ENCODE measurements around the gene CTXND2.

The CTXND2 gene

GRCh38 chr1:150888727-150889126 is 1.8 kb downstream of the CTXND2 start:
- H3K9me3 ChIP-seq (replicated peaks in 1 of 2; ENCODE audit: control insufficient read depth in 2 of 2, insufficient read depth in 1 of 2, low read depth in 1 of 2, low read length in 2 of 2) = no peaks in the 10 kb centered on the region
- H3K27ac ChIP-seq (replicated peaks; ENCODE audit: low read length) = no peak overlapping the region
- no peak overlapping the region for H2BK5ac ChIP-seq (ENCODE audit: low read length)
- no peak overlapping the region for H3K4me3 ChIP-seq (ENCODE audit: low read length in 2 of 2)
- no peak overlapping the region for H3K4me2 ChIP-seq (ENCODE audit: insufficient read depth, low read length, poor library complexity, severe bottlenecking)
- no peak overlapping the region for H2BK15ac ChIP-seq (ENCODE audit: low read length)
- no peak overlapping the region for H3K14ac ChIP-seq (ENCODE audit: low read length)
- no peak overlapping the region for H2BK120ac ChIP-seq (ENCODE audit: low read depth, low read length)
- H4K91ac ChIP-seq (ENCODE audit: low read depth, low read length, poor library complexity) = no peak overlapping the region
- no peak overlapping the region for H2AK5ac ChIP-seq (ENCODE audit: low read depth, low read length)
- no peaks in the 10 kb centered on the region for H3K27me3 ChIP-seq (ENCODE audit: control insufficient read depth in 3 of 3, insufficient read depth in 3 of 3, low read depth in 1 of 3, low read length in 3 of 3)
- H3K36me3 ChIP-seq (replicated peaks in 1 of 2; ENCODE audit: control insufficient read depth in 2 of 2, insufficient read depth in 2 of 2, low read length in 2 of 2) = no peaks in the 10 kb centered on the region
- H3K9ac ChIP-seq (ENCODE audit: low read depth, low read length, poor library complexity) = no peak overlapping the region
- WGBS, 2 donors (ENCODE audit: extremely low coverage in 2 of 2, insufficient read length in 2 of 2, insufficient replicate concordance in 1 of 2) = no CpG with 5 or more reads among the region's 8 CpGs
- no peak overlapping the region for H3K18ac ChIP-seq (ENCODE audit: low read length)
- H3K4ac ChIP-seq (ENCODE audit: low read length) = no peak overlapping the region
- H3K79me1 ChIP-seq (ENCODE audit: low read depth, low read length) = no peaks in the 10 kb centered on the region
- H3K4me1 ChIP-seq (ENCODE audit: control insufficient read depth in 2 of 2, insufficient read depth in 1 of 2, low read depth in 1 of 2, low read length in 2 of 2) = peaks cover 0 to 2% of the 10 kb centered on the region in 2 donors
- no peak for DNase-seq (ENCODE audit: low spot score)
- H4K8ac ChIP-seq (ENCODE audit: low read depth, low read length) = no peak overlapping the region
- peak overlapping the region; percentile 73 for H2BK12ac ChIP-seq (ENCODE audit: low read length)
- no peak overlapping the region for H2AFZ ChIP-seq (ENCODE audit: low read length)
- no peak overlapping the region for H3K23ac ChIP-seq (ENCODE audit: low read depth, low read length, poor library complexity)

- no peak overlapping the region for H4K8ac ChIP-seq (ENCODE audit: low read depth, low read length)
- no peak overlapping the region for H2AK5ac ChIP-seq (ENCODE audit: low read depth, low read length)
- no peaks in the 10 kb centered on the region for H3K27me3 ChIP-seq (ENCODE audit: control insufficient read depth in 3 of 3, insufficient read depth in 3 of 3, low read depth in 1 of 3, low read length in 3 of 3)
- no peak overlapping the region for H3K4me2 ChIP-seq (ENCODE audit: insufficient read depth, low read length, poor library complexity, severe bottlenecking)
- no peak overlapping the region for H3K14ac ChIP-seq (ENCODE audit: low read length)
- no peaks in the 10 kb centered on the region for H3K79me1 ChIP-seq (ENCODE audit: low read depth, low read length)
- no peak for DNase-seq (ENCODE audit: low spot score)
- H3K18ac ChIP-seq (ENCODE audit: low read length) = no peak overlapping the region
- H3K36me3 ChIP-seq (replicated peaks in 1 of 2; ENCODE audit: control insufficient read depth in 2 of 2, insufficient read depth in 2 of 2, low read length in 2 of 2) = no peaks in the 10 kb centered on the region
- H2BK120ac ChIP-seq (ENCODE audit: low read depth, low read length) = no peak overlapping the region
- H3K4ac ChIP-seq (ENCODE audit: low read length) = no peak overlapping the region
- H3K4me3 ChIP-seq (ENCODE audit: low read length in 2 of 2) = no peak overlapping the region
- no CpG with 5 or more reads among the region's 1 CpG for WGBS, 2 donors (ENCODE audit: extremely low coverage in 2 of 2, insufficient read length in 2 of 2, insufficient replicate concordance in 1 of 2)
- H3K9me3 ChIP-seq (replicated peaks in 1 of 2; ENCODE audit: control insufficient read depth in 2 of 2, insufficient read depth in 1 of 2, low read depth in 1 of 2, low read length in 2 of 2) = no peaks in the 10 kb centered on the region
- no peak overlapping the region for H2AFZ ChIP-seq (ENCODE audit: low read length)
- H3K4me1 ChIP-seq (ENCODE audit: control insufficient read depth in 2 of 2, insufficient read depth in 1 of 2, low read depth in 1 of 2, low read length in 2 of 2) = peaks cover 0 to 2% of the 10 kb centered on the region in 2 donors
- no peak overlapping the region for H2BK12ac ChIP-seq (ENCODE audit: low read length)
- H3K9ac ChIP-seq (ENCODE audit: low read depth, low read length, poor library complexity) = no peak overlapping the region
- no peak overlapping the region for H2BK5ac ChIP-seq (ENCODE audit: low read length)
- no peak overlapping the region for H3K23ac ChIP-seq (ENCODE audit: low read depth, low read length, poor library complexity)
- no peak overlapping the region for H4K91ac ChIP-seq (ENCODE audit: low read depth, low read length, poor library complexity)
- H2BK15ac ChIP-seq (ENCODE audit: low read length) = no peak overlapping the region
- no peak overlapping the region for H3K27ac ChIP-seq (replicated peaks; ENCODE audit: low read length)
Measured at GRCh38 chr1:150890033-150890416, 3.1 kb downstream of the CTXND2 start.

GRCh38 chr1:150893336-150893913 is 6.5 kb downstream of the CTXND2 start:
- no peak overlapping the region for H2BK120ac ChIP-seq (ENCODE audit: low read depth, low read length)
- no peak overlapping the region for H3K9ac ChIP-seq (ENCODE audit: low read depth, low read length, poor library complexity)
- no peak overlapping the region for H2BK5ac ChIP-seq (ENCODE audit: low read length)
- H2AK5ac ChIP-seq (ENCODE audit: low read depth, low read length) = no peak overlapping the region
- no peak overlapping the region for H3K4me2 ChIP-seq (ENCODE audit: insufficient read depth, low read length, poor library complexity, severe bottlenecking)
- no peak overlapping the region for H4K8ac ChIP-seq (ENCODE audit: low read depth, low read length)
- H3K23ac ChIP-seq (ENCODE audit: low read depth, low read length, poor library complexity) = no peak overlapping the region
- H3K27me3 ChIP-seq (ENCODE audit: control insufficient read depth in 3 of 3, insufficient read depth in 3 of 3, low read depth in 1 of 3, low read length in 3 of 3) = no peaks in the 10 kb centered on the region
- no peak overlapping the region for H3K18ac ChIP-seq (ENCODE audit: low read length)
- H3K36me3 ChIP-seq (replicated peaks in 1 of 2; ENCODE audit: control insufficient read depth in 2 of 2, insufficient read depth in 2 of 2, low read length in 2 of 2) = no peaks in the 10 kb centered on the region
- no peak overlapping the region for H4K91ac ChIP-seq (ENCODE audit: low read depth, low read length, poor library complexity)
- H3K4ac ChIP-seq (ENCODE audit: low read length) = no peak overlapping the region
- H3K9me3 ChIP-seq (replicated peaks in 1 of 2; ENCODE audit: control insufficient read depth in 2 of 2, insufficient read depth in 1 of 2, low read depth in 1 of 2, low read length in 2 of 2) = no peaks in the 10 kb centered on the region
- H3K14ac ChIP-seq (ENCODE audit: low read length) = no peak overlapping the region
- H3K4me1 ChIP-seq (ENCODE audit: control insufficient read depth in 2 of 2, insufficient read depth in 1 of 2, low read depth in 1 of 2, low read length in 2 of 2) = no peaks in the 10 kb centered on the region
- no peak overlapping the region for H3K27ac ChIP-seq (replicated peaks; ENCODE audit: low read length)
- no peaks in the 10 kb centered on the region for H3K79me1 ChIP-seq (ENCODE audit: low read depth, low read length)
- DNase-seq (ENCODE audit: low spot score) = no peak
- no peak overlapping the region for H2AFZ ChIP-seq (ENCODE audit: low read length)
- H2BK12ac ChIP-seq (ENCODE audit: low read length) = no peak overlapping the region
- WGBS, 2 donors (ENCODE audit: extremely low coverage in 2 of 2, insufficient read length in 2 of 2, insufficient replicate concordance in 1 of 2) = no CpG with 5 or more reads among the region's 3 CpGs
- H2BK15ac ChIP-seq (ENCODE audit: low read length) = no peak overlapping the region
- H3K4me3 ChIP-seq (ENCODE audit: low read length in 2 of 2) = no peak overlapping the region

- H3K79me1 ChIP-seq (ENCODE audit: low read depth, low read length) = no peaks in the 10 kb centered on the region
- no peak overlapping the region for H3K18ac ChIP-seq (ENCODE audit: low read length)
- H3K4me2 ChIP-seq (ENCODE audit: insufficient read depth, low read length, poor library complexity, severe bottlenecking) = no peak overlapping the region
- no peaks in the 10 kb centered on the region for H3K4me1 ChIP-seq (ENCODE audit: control insufficient read depth in 2 of 2, insufficient read depth in 1 of 2, low read depth in 1 of 2, low read length in 2 of 2)
- no peak overlapping the region for H3K4ac ChIP-seq (ENCODE audit: low read length)
- WGBS, 2 donors (ENCODE audit: extremely low coverage in 2 of 2, insufficient read length in 2 of 2, insufficient replicate concordance in 1 of 2) = no CpG with 5 or more reads among the region's 4 CpGs
- H2BK5ac ChIP-seq (ENCODE audit: low read length) = no peak overlapping the region
- no peaks in the 10 kb centered on the region for H3K27me3 ChIP-seq (ENCODE audit: control insufficient read depth in 3 of 3, insufficient read depth in 3 of 3, low read depth in 1 of 3, low read length in 3 of 3)
- no peak overlapping the region for H2AK5ac ChIP-seq (ENCODE audit: low read depth, low read length)
- H3K27ac ChIP-seq (replicated peaks; ENCODE audit: low read length) = no peak overlapping the region
- no peak overlapping the region for H3K4me3 ChIP-seq (ENCODE audit: low read length in 2 of 2)
- no peak for DNase-seq (ENCODE audit: low spot score)
- no peak overlapping the region for H2AFZ ChIP-seq (ENCODE audit: low read length)
- H2BK15ac ChIP-seq (ENCODE audit: low read length) = no peak overlapping the region
- H4K8ac ChIP-seq (ENCODE audit: low read depth, low read length) = no peak overlapping the region
- H3K36me3 ChIP-seq (replicated peaks in 1 of 2; ENCODE audit: control insufficient read depth in 2 of 2, insufficient read depth in 2 of 2, low read length in 2 of 2) = no peaks in the 10 kb centered on the region
- no peak overlapping the region for H2BK12ac ChIP-seq (ENCODE audit: low read length)
- no peak overlapping the region for H3K14ac ChIP-seq (ENCODE audit: low read length)
- H3K9me3 ChIP-seq (replicated peaks in 1 of 2; ENCODE audit: control insufficient read depth in 2 of 2, insufficient read depth in 1 of 2, low read depth in 1 of 2, low read length in 2 of 2) = no peaks in the 10 kb centered on the region
- H3K9ac ChIP-seq (ENCODE audit: low read depth, low read length, poor library complexity) = no peak overlapping the region
- no peak overlapping the region for H3K23ac ChIP-seq (ENCODE audit: low read depth, low read length, poor library complexity)
- no peak overlapping the region for H2BK120ac ChIP-seq (ENCODE audit: low read depth, low read length)
- H4K91ac ChIP-seq (ENCODE audit: low read depth, low read length, poor library complexity) = no peak overlapping the region
Measured at GRCh38 chr1:150895618-150896017, 8.7 kb downstream of the CTXND2 start.

Measured in neuronal stem cell (in vitro differentiated cells).